Stimulated activated CD8-positive, alpha-beta memory T cell treated with anti-CD3 and anti-CD28 coated beads, Interleukin-2, amount 100 ng/mL, for 48 hours (primary cell): ENCODE data around the gene SLC37A4.
A peak's percentile ranks its signal among the peaks of the same experiment; 100 is the strongest.
"Not testable (repeated sequence)": the region's sequence is repeated elsewhere in the genome, so short reads cannot be mapped to it uniquely, and the experiment has no call there.

Experiments
- DNase-seq, 2 donors: peaks; one replicate each; pipeline ENCODE4 v3.0.0-alpha.2; 2020; ENCODE audit warnings: low read depth in 2 of 2

SLC37A4 gene

GRCh38 chr11:119017377-119017776 lies 13.3 kb downstream of the SLC37A4 start:
- not testable (repeated sequence) for DNase-seq

GRCh38 chr11:119016216-119017009 lies 14.3 kb downstream of the SLC37A4 start:
- no peak for DNase-seq

- no peak for DNase-seq
These were observed 15.5 kb downstream of the SLC37A4 start for GRCh38 chr11:119015054-119015611.

GRCh38 chr11:119014209-119014924 lies 16.3 kb downstream of the SLC37A4 start:
- no peak for DNase-seq

GRCh38 chr11:119012629-119013170 lies 18.0 kb downstream of the SLC37A4 start:
- no peak for DNase-seq

- DNase-seq: no peak
These were observed 19.1 kb downstream of the SLC37A4 start for GRCh38 chr11:119011476-119012053.

- DNase-seq: no peak
These were observed 24.0 kb downstream of the SLC37A4 start for GRCh38 chr11:119006656-119007055.

- no peak for DNase-seq
These were observed 29.8 kb downstream of the SLC37A4 start for GRCh38 chr11:119000906-119001305.

- no peak for DNase-seq
These were observed 31.9 kb downstream of the SLC37A4 start for GRCh38 chr11:118998822-118999221.

GRCh38 chr11:118998388-118998717 lies 32.3 kb downstream of the SLC37A4 start:
- DNase-seq: no peak

- peak; percentile 93 to 94 for DNase-seq
These were observed 32.9 kb downstream of the SLC37A4 start, which contains the start of gene CENATAC for GRCh38 chr11:118997627-118998387. Gene CENATAC (plus strand): TSS chr11:118998138. CDS start chr11:118998198, 60 bp downstream.

GRCh38 chr11:118996926-118997626 lies 33.6 kb downstream of the SLC37A4 start:
- no peak for DNase-seq

GRCh38 chr11:118991486-118992038 lies 39.1 kb downstream of the SLC37A4 start:
- DNase-seq: not testable (repeated sequence)

GRCh38 chr11:118988280-118988679 lies 42.4 kb downstream of the SLC37A4 start:
- DNase-seq: no peak

GRCh38 chr11:118984825-118985224 lies 45.9 kb downstream of the SLC37A4 start:
- DNase-seq: no peak

GRCh38 chr11:118984337-118984736 lies 46.3 kb downstream of the SLC37A4 start:
- not testable (repeated sequence) for DNase-seq

- no peak for DNase-seq
These were observed 50.3 kb downstream of the SLC37A4 start for GRCh38 chr11:118980191-118980881.

- no peak for DNase-seq
These were observed 51.2 kb downstream of the SLC37A4 start for GRCh38 chr11:118979434-118979833.

- no peak for DNase-seq
These were observed 54.6 kb downstream of the SLC37A4 start for GRCh38 chr11:118975771-118976709.
